ENCODE data around the gene LSAMP. TPM values are rescaled to one million over a fixed set of nuclear protein-coding genes. Genes with fewer than 3 reads are reported as not detected.

Gene LSAMP
- total RNA-seq, 1 experiment from 2014 or later: 0.90 TPM

GRCh38 chr3:116139641-116140040 is 305.6 kb downstream of the LSAMP start:
- H3K14ac ChIP-seq (ENCODE audit: insufficient read depth, low read length): no peak overlapping the region
- H3K9ac ChIP-seq (ENCODE audit: extremely low read depth, insufficient read length, low read length): no peak overlapping the region
- TF ChIP-seq CTCF (conservative IDR thresholded peaks at IDR 0.05): no peak
- no peak overlapping the region for H3K56ac ChIP-seq (ENCODE audit: insufficient read length, low read depth, low read length)
- H3K27ac Mint-ChIP-seq: no peak overlapping the region
- no peak overlapping the region for H2AK5ac ChIP-seq (ENCODE audit: insufficient read length, low read length)
- no peak overlapping the region for H2AFZ ChIP-seq (ENCODE audit: low read length)
- peaks cover 0 to 6% of the 10 kb centered on the region in 2 experiments; a peak in 1 of 4 replicates for H3K4me1 Mint-ChIP-seq
- no peak overlapping the region for H4K5ac ChIP-seq (ENCODE audit: insufficient read length, low read depth, low read length)
- H3K23ac ChIP-seq (ENCODE audit: insufficient read length, low read depth, low read length): no peak overlapping the region
- no peaks in the 10 kb centered on the region for H3K4me1 ChIP-seq (ENCODE audit: insufficient read depth, low read length)
- no peaks in the 10 kb centered on the region for H3K23me2 ChIP-seq (ENCODE audit: insufficient read length, low read depth, low read length, poor library complexity, severe bottlenecking)
- no peaks in the 10 kb centered on the region for H3K79me2 ChIP-seq (ENCODE audit: insufficient read depth, low read length)
- no peak overlapping the region for H4K91ac ChIP-seq (ENCODE audit: insufficient read length, low read depth, low read length)
- no peaks in the 10 kb centered on the region for H3K9me3 ChIP-seq (ENCODE audit: control insufficient read depth, low read depth, low read length)
- no peak overlapping the region for H2BK15ac ChIP-seq (ENCODE audit: low read depth, low read length)
- no peak overlapping the region for H2BK20ac ChIP-seq (ENCODE audit: low read depth, low read length, poor library complexity, severe bottlenecking)
- H3K18ac ChIP-seq (ENCODE audit: insufficient read length, low read depth, low read length): no peak overlapping the region
- DNase-seq: no peak
- no CpG with 5 or more reads among the region's 2 CpGs for WGBS (ENCODE audit: extremely low coverage, insufficient read length, low lambda C conversion rate)
- no peak overlapping the region for H3K4me2 ChIP-seq (ENCODE audit: insufficient read depth, insufficient read length, low read length)
- no peaks in the 10 kb centered on the region for H3K27me3 Mint-ChIP-seq (ENCODE audit: low read depth)
- peaks cover 0 to 2% (median 0%) of the 10 kb centered on the region in 3 experiments; a peak in 2 of 7 replicates for H3K36me3 Mint-ChIP-seq (ENCODE audit: insufficient read depth in 1 of 3, low read depth in 3 of 3)
- no peak overlapping the region for H3K4ac ChIP-seq (ENCODE audit: low read depth, low read length)
- no peak overlapping the region for H4K8ac ChIP-seq (replicated peaks; ENCODE audit: insufficient read length, low read depth, low read length)
- H3T11ph ChIP-seq (ENCODE audit: low read length): no peak overlapping the region
- H3K27me3 ChIP-seq (ENCODE audit: insufficient read depth, low read length): no peaks in the 10 kb centered on the region
- no peak overlapping the region for H2BK120ac ChIP-seq (ENCODE audit: low read depth, low read length, poor library complexity, severe bottlenecking)
- no peaks in the 10 kb centered on the region for H3K79me1 ChIP-seq (ENCODE audit: insufficient read depth, low read depth, low read length, poor library complexity, severe bottlenecking)
- no peak overlapping the region for H2BK5ac ChIP-seq (ENCODE audit: insufficient read length, low read length)
- H3K9me3 Mint-ChIP-seq: 0 out of 5 replicates have a peak, but pooled peaks cover 0 to 2% of the 10 kb centered on the region in 2 experiments
- H3K27ac ChIP-seq (ENCODE audit: insufficient read length, low read depth, low read length): no peak overlapping the region
- no peaks in the 10 kb centered on the region for H4K20me1 ChIP-seq (ENCODE audit: control insufficient read depth, insufficient read depth, insufficient read length)
- no peak overlapping the region for H3K4me3 Mint-ChIP-seq
- H2BK12ac ChIP-seq (ENCODE audit: insufficient read length, low read depth, low read length): no peak overlapping the region
